GM12875 (cell line): ENCODE measurements around the gene ABHD12.
A peak's percentile ranks its signal among the peaks of the same experiment; 100 is the strongest.

Experiments
- H3K4me3 ChIP-seq: one replicate; pipeline ENCODE4 v1.5.1; 2011; ENCODE audit warnings: low read depth, low read length, control low read depth
- CTCF ChIP-seq: IDR thresholded peaks from 2 replicates; pipeline ENCODE4 v1.5.1; 2011; ENCODE audit warnings: low read depth, mild to moderate bottlenecking, control low read depth, inconsistent platforms, low read length, moderate library complexity, borderline replicate concordance; ENCODE audit not compliant: insufficient read depth

Gene ABHD12

GRCh38 chr20:25296094-25297093, 94.2 kb downstream of the ABHD12 start:
- H3K4me3 ChIP-seq: no peak overlapping the region
- TF ChIP-seq CTCF: peak; percentile 62

- no peak for TF ChIP-seq CTCF
- H3K4me3 ChIP-seq: no peak overlapping the region
Observed at GRCh38 chr20:25295386-25296093, 95.1 kb downstream of the ABHD12 start.

GRCh38 chr20:25294459-25295385, 95.9 kb downstream of the ABHD12 start:
- TF ChIP-seq CTCF: peak; percentile 93
- no peak overlapping the region for H3K4me3 ChIP-seq

- no peak overlapping the region for H3K4me3 ChIP-seq
- no peak for TF ChIP-seq CTCF
Observed at GRCh38 chr20:25293910-25294458, 96.7 kb downstream of the ABHD12 start.

GRCh38 chr20:25293507-25293906, 97.1 kb downstream of the ABHD12 start:
- no peak for TF ChIP-seq CTCF
- no peak overlapping the region for H3K4me3 ChIP-seq

GRCh38 chr20:25292176-25292891, 98.3 kb downstream of the ABHD12 start:
- no peak for TF ChIP-seq CTCF

More at GRCh38 chr20:25292176-25292891, 98.3 kb downstream of the ABHD12 start:
- no peak overlapping the region for H3K4me3 ChIP-seq
